ENCODE results near the gene PLPP6. TPM values are rescaled to one million over a fixed set of nuclear protein-coding genes. Genes with fewer than 3 reads are reported as not detected.

The PLPP6 gene
- total and polyA plus RNA-seq, 12 donors: 2.2 to 17.1 (median 11.1) TPM

- intact Hi-C loops (cut with DNase I): no loop called here
- DNase-seq: peak in 2 of 7 donors; percentile 15 to 35
- Histone ChIP-seq H3K27ac (peak overlapping the region in 2 of 5 donors; percentile 33 to 59), H3K4me1 (replicated peaks in 1 of 2) (no peaks in the 10 kb centered on the region), H3K9me3 (replicated peaks in 1 of 3) (no peaks in the 10 kb centered on the region), H3K27me3 (no peaks in the 10 kb centered on the region), H3K36me3 (replicated peaks in 1 of 2) (peaks cover 0 to 26% of the 10 kb centered on the region in 2 donors), H3K4me3 (no peak overlapping the region)
- TF ChIP-seq CTCF (IDR thresholded peaks at IDR 0.05) (no peak), POLR2A (IDR thresholded peaks at IDR 0.05) (no peak)
- 39 to 53% (median 50%) methylated on average over 4 of the region's 4 CpGs for WGBS, 4 donors
These were observed 45.0 kb downstream of the PLPP6 start for GRCh38 chr9:4706971-4707622.

GRCh38 chr9:4709380-4709779 is 47.3 kb downstream of the PLPP6 start:
- H3K27me3 ChIP-seq: no peaks in the 10 kb centered on the region
- H3K4me1 ChIP-seq (replicated peaks in 1 of 2): no peaks in the 10 kb centered on the region
- TF ChIP-seq CTCF (IDR thresholded peaks at IDR 0.05) (no peak), POLR2A (IDR thresholded peaks at IDR 0.05) (no peak)
- no peak for DNase-seq
- no peak overlapping the region for H3K4me3 ChIP-seq
- peaks cover 0 to 22% of the 10 kb centered on the region in 2 donors for H3K36me3 ChIP-seq (replicated peaks in 1 of 2)
- no peaks in the 10 kb centered on the region for H3K9me3 ChIP-seq (replicated peaks in 1 of 3)
- no peak overlapping the region for H3K27ac ChIP-seq
- intact Hi-C loops (cut with DNase I): no loop called here

GRCh38 chr9:4713849-4714248 is 51.8 kb downstream of the PLPP6 start:
- WGBS, 4 donors: 56 to 75% (median 63%) methylated on average over 7 of the region's 7 CpGs
- DNase-seq: no peak
- Histone ChIP-seq H3K4me3 (no peak overlapping the region), H3K27ac (no peak overlapping the region), H3K9me3 (replicated peaks in 1 of 3) (no peaks in the 10 kb centered on the region), H3K4me1 (replicated peaks in 1 of 2) (no peaks in the 10 kb centered on the region), H3K27me3 (no peaks in the 10 kb centered on the region), H3K36me3 (replicated peaks in 1 of 2) (peaks cover 0 to 49% of the 10 kb centered on the region in 2 donors)
- intact Hi-C loops (cut with DNase I): no loop called here
- TF ChIP-seq CTCF (IDR thresholded peaks at IDR 0.05) (no peak), POLR2A (IDR thresholded peaks at IDR 0.05) (no peak)

GRCh38 chr9:4714266-4715016 is 52.3 kb downstream of the PLPP6 start:
- no peak for TF ChIP-seq CTCF (IDR thresholded peaks at IDR 0.05)
- no peak for TF ChIP-seq POLR2A (IDR thresholded peaks at IDR 0.05)
- Histone ChIP-seq H3K4me3 (no peak overlapping the region), H3K27me3 (no peaks in the 10 kb centered on the region), H3K9me3 (replicated peaks in 1 of 3) (no peaks in the 10 kb centered on the region), H3K36me3 (replicated peaks in 1 of 2) (peaks cover 0 to 54% of the 10 kb centered on the region in 2 donors), H3K4me1 (replicated peaks in 1 of 2) (no peaks in the 10 kb centered on the region), H3K27ac (no peak overlapping the region)
- DNase-seq: no peak
- intact Hi-C loops (cut with DNase I): no loop called here
- 91 to 98% (median 93%) methylated on average over 9 of the region's 9 CpGs for WGBS, 4 donors

Other genes starting within 250 kb of the PLPP6 start
- gene SLC1A1, start 171.8 kb upstream of the PLPP6 start, total RNA-seq: 1 to 10 TPM in 8 of 9 donors, under 1 TPM in 1; 0.68 to 4.8 (median 1.8) TPM
- 1 to 10 TPM in 2 of 3 donors, under 1 TPM in 1; 0.98 to 4.9 (median 1.2) TPM for gene SLC1A1, start 171.8 kb upstream of the PLPP6 start, polyA plus RNA-seq
- 1 to 10 TPM in 8 of 9 donors, under 1 TPM in 1; 0.55 to 8.3 (median 2.9) TPM for gene SPATA6L, start 4.2 kb downstream of the PLPP6 start, total RNA-seq
- gene SPATA6L, start 4.2 kb downstream of the PLPP6 start, polyA plus RNA-seq: 1 to 10 TPM in 1 of 3 donors, under 1 TPM in 2; 0.91 to 3.4 (median 0.95) TPM
- gene CDC37L1, start 17.3 kb downstream of the PLPP6 start, total RNA-seq: 10 to 100 TPM; 16.5 to 46.2 (median 28.5) TPM
- gene CDC37L1, start 17.3 kb downstream of the PLPP6 start, polyA plus RNA-seq: 10 to 100 TPM; 10.9 to 31.4 (median 11.1) TPM
- 100 to 1,000 TPM in 7 of 9 donors, 10 to 100 TPM in 2; 86.2 to 237 (median 116) TPM for gene AK3, start 78.9 kb downstream of the PLPP6 start, total RNA-seq
- 100 to 1,000 TPM in 1 of 3 donors, 10 to 100 TPM in 2; 31.6 to 132 (median 36.3) TPM for gene AK3, start 78.9 kb downstream of the PLPP6 start, polyA plus RNA-seq
- gene RCL1, start 130.7 kb downstream of the PLPP6 start, total RNA-seq: 10 to 100 TPM; 16.9 to 33.4 (median 23.3) TPM
- gene RCL1, start 130.7 kb downstream of the PLPP6 start, polyA plus RNA-seq: 10 to 100 TPM; 15.4 to 22.6 (median 17.9) TPM